ENCODE data around the gene MAOA. TPM values are rescaled to one million over a fixed set of nuclear protein-coding genes. Genes with fewer than 3 reads are reported as not detected.

Gene MAOA
- total RNA-seq, 1 experiment from 2014 or later, result 0.23 TPM

DNA sequence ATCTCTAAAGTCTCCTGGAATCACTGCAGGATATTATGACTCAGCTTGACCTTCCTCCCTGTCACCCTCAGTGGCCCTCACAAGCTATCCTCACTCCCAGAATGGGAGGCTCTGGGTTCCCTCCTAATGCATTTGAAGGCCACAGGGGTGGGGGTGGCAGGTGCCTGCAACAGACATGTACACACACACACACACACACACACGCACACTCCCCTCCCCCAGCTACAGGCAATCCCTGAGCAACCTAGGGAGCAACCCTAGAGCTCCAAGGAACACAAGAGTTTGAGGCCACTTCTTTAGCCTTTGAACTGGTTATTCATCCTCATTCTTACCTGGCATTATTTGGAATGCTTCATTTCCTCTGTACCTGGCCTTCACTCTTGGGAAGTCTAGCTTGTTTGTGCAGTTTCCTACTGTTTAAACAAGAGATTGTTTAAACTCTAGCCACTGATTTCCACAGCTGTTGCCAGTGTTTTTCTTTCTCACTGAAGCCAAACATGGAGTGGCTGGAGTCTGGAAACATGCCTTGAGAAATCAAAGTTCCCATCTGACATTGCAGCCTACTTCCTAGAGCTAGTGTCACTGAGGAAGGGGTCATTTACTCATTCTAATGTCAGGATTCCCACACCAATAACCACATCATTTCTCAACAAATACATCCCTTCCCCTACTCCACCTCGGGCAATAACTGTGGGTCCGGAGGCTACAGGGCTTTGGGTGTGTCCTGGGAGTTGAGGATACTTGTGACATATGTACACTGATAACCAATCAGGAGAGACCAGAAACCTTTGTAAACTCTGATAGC is 37.7 kb downstream of the MAOA start:
- Histone ChIP-seq H3K36me3 (ENCODE audit: control insufficient read depth, insufficient read depth, low read length) (no peaks in the 10 kb centered on the region), H3K27ac (ENCODE audit: low read length) (no peak overlapping the region), H3K4me3 (ENCODE audit: low read depth in 2 of 2, low read length in 2 of 2) (no peak overlapping the region), H3K4me1 (ENCODE audit: control insufficient read depth, insufficient read depth, low read length) (no peaks in the 10 kb centered on the region), H3K27me3 (ENCODE audit: control insufficient read depth, insufficient read depth, low read length) (no peaks in the 10 kb centered on the region), H3K9me3 (ENCODE audit: control insufficient read depth, insufficient read depth, low read depth, low read length) (no peaks in the 10 kb centered on the region)
- DNase-seq (ENCODE audit: low read depth, low spot score) (no peak), ATAC-seq (no peak)
- ChIA-PET POLR2A (no interaction called here), CTCF (no interaction called here)
- intact Hi-C loops (cut with micrococcal nuclease; ENCODE audit: unreplicated experiment) (no loop called here), in situ Hi-C loops (cut with HindIII; ENCODE audit: low pct_unique_long_range_greater_than_20kb, low sequenced_read_pairs) (no loop called here)
- TF ChIP-seq, protein P1, sequence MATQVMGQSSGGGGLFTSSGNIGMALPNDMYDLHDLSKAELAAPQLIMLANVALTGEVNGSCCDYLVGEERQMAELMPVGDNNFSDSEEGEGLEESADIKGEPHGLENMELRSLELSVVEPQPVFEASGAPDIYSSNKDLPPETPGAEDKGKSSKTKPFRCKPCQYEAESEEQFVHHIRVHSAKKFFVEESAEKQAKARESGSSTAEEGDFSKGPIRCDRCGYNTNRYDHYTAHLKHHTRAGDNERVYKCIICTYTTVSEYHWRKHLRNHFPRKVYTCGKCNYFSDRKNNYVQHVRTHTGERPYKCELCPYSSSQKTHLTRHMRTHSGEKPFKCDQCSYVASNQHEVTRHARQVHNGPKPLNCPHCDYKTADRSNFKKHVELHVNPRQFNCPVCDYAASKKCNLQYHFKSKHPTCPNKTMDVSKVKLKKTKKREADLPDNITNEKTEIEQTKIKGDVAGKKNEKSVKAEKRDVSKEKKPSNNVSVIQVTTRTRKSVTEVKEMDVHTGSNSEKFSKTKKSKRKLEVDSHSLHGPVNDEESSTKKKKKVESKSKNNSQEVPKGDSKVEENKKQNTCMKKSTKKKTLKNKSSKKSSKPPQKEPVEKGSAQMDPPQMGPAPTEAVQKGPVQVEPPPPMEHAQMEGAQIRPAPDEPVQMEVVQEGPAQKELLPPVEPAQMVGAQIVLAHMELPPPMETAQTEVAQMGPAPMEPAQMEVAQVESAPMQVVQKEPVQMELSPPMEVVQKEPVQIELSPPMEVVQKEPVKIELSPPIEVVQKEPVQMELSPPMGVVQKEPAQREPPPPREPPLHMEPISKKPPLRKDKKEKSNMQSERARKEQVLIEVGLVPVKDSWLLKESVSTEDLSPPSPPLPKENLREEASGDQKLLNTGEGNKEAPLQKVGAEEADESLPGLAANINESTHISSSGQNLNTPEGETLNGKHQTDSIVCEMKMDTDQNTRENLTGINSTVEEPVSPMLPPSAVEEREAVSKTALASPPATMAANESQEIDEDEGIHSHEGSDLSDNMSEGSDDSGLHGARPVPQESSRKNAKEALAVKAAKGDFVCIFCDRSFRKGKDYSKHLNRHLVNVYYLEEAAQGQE (IDR thresholded peaks at IDR 0.05; ENCODE audit: insufficient read depth in 1 of 2, low read depth in 2 of 2, low read length in 1 of 2), result no peak
- TF ChIP-seq SIN3A (IDR thresholded peaks at IDR 0.05; ENCODE audit: borderline replicate concordance, insufficient read depth, low read depth, low read length) (no peak), POLR2AphosphoS5 (IDR thresholded peaks at IDR 0.05; ENCODE audit: low read depth, low read length) (no peak), TCF7L2 (IDR thresholded peaks at IDR 0.05; ENCODE audit: low read depth, low read length) (no peak)
- TF ChIP-seq, protein P2, sequence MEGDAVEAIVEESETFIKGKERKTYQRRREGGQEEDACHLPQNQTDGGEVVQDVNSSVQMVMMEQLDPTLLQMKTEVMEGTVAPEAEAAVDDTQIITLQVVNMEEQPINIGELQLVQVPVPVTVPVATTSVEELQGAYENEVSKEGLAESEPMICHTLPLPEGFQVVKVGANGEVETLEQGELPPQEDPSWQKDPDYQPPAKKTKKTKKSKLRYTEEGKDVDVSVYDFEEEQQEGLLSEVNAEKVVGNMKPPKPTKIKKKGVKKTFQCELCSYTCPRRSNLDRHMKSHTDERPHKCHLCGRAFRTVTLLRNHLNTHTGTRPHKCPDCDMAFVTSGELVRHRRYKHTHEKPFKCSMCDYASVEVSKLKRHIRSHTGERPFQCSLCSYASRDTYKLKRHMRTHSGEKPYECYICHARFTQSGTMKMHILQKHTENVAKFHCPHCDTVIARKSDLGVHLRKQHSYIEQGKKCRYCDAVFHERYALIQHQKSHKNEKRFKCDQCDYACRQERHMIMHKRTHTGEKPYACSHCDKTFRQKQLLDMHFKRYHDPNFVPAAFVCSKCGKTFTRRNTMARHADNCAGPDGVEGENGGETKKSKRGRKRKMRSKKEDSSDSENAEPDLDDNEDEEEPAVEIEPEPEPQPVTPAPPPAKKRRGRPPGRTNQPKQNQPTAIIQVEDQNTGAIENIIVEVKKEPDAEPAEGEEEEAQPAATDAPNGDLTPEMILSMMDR (IDR thresholded peaks at IDR 0.05), result no peak
- BruUV-seq (replicated peaks), result no TSS peak

DNA sequence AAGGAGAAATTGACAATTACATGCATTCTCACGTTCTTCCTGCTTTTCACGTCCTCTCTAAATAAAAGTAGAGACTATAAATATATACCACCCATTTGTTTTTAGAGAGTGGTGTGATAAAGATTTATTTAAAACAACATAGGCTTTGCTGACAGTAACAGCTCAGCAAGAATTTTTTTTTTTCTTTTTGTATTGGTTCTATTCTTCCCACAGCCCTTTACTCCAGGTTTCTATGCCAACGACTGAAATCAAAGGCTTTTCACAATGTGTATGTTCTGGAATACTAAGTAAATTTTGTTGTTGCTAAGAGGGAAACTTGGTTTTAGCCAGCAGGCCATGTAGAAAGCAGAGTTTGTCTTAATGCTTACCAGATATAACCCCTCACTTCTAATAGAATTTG is 43.4 kb downstream of the MAOA start:
- POLR2A ChIA-PET, result no interaction called here

More for the DNA sequence above, 43.4 kb downstream of the MAOA start:
- Histone ChIP-seq H3K36me3 (ENCODE audit: control insufficient read depth, insufficient read depth, low read length) (no peaks in the 10 kb centered on the region), H3K4me3 (ENCODE audit: low read depth in 2 of 2, low read length in 2 of 2) (no peak overlapping the region), H3K27me3 (ENCODE audit: control insufficient read depth, insufficient read depth, low read length) (no peaks in the 10 kb centered on the region), H3K27ac (ENCODE audit: low read length) (no peak overlapping the region), H3K9me3 (ENCODE audit: control insufficient read depth, insufficient read depth, low read depth, low read length) (no peaks in the 10 kb centered on the region), H3K4me1 (ENCODE audit: control insufficient read depth, insufficient read depth, low read length) (no peaks in the 10 kb centered on the region)
- intact Hi-C loops (cut with micrococcal nuclease; ENCODE audit: unreplicated experiment), result no loop called here
- DNase-seq (ENCODE audit: low read depth, low spot score) (no peak), ATAC-seq (no peak)
- in situ Hi-C loops (cut with HindIII; ENCODE audit: low pct_unique_long_range_greater_than_20kb, low sequenced_read_pairs), result no loop called here
- TF ChIP-seq, protein P1 (IDR thresholded peaks at IDR 0.05; ENCODE audit: insufficient read depth in 1 of 2, low read depth in 2 of 2, low read length in 1 of 2), result no peak
- TF ChIP-seq SIN3A (IDR thresholded peaks at IDR 0.05; ENCODE audit: borderline replicate concordance, insufficient read depth, low read depth, low read length), result no peak
- no peak for TF ChIP-seq POLR2AphosphoS5 (IDR thresholded peaks at IDR 0.05; ENCODE audit: low read depth, low read length)
- TF ChIP-seq, protein P2 (IDR thresholded peaks at IDR 0.05), result no peak
- TF ChIP-seq TCF7L2 (IDR thresholded peaks at IDR 0.05; ENCODE audit: low read depth, low read length), result no peak
- CTCF ChIA-PET, result no interaction called here
- no TSS peak for BruUV-seq (replicated peaks)

Measured in Panc1 (cell line).